Measurements from ENCODE around the gene IL32. TPM values are rescaled to one million over a fixed set of nuclear protein-coding genes. Genes with fewer than 3 reads are reported as not detected.
"Not testable (repeated sequence)": the region's sequence is repeated elsewhere in the genome, so short reads cannot be mapped to it uniquely, and the experiment has no call there.

The IL32 gene
- total and polyA plus RNA-seq, 4 donors: 18.2 to 137 (median 50.9) TPM

- Histone ChIP-seq H3K4me3 (ENCODE audit: low read length in 2 of 2) (no peak overlapping the region), H3K4me1 (ENCODE audit: control insufficient read depth in 1 of 2, insufficient read depth in 2 of 2, low read length in 2 of 2) (no peaks in the 10 kb centered on the region), H3K27me3 (ENCODE audit: control insufficient read depth in 1 of 2, insufficient read depth in 2 of 2, low read length in 1 of 2) (no peaks in the 10 kb centered on the region), H3K36me3 (ENCODE audit: control insufficient read depth in 1 of 2, insufficient read depth in 2 of 2, low read length in 1 of 2) (no peaks in the 10 kb centered on the region), H3K27ac (ENCODE audit: low read depth in 1 of 2, low read length in 2 of 2) (no peak overlapping the region), H3K9me3 (ENCODE audit: control insufficient read depth, low read length) (no peaks in the 10 kb centered on the region)
- ATAC-seq (ENCODE audit: low FRiP score) (no peak), DNase-seq (no peak)
- WGBS, 2 donors: 1 to 2% methylated on average over 42 to 54 of the region's 54 CpGs
- intact Hi-C loops (cut with DNase I): no loop called here
Measured at GRCh38 chr16:3046641-3047386, 18.6 kb upstream of the IL32 start.

GRCh38 chr16:3047387-3047720 is 18.1 kb upstream of the IL32 start:
- 9 to 11% methylated on average over 13 of the region's 13 CpGs for WGBS, 2 donors
- Histone ChIP-seq H3K27me3 (ENCODE audit: control insufficient read depth in 1 of 2, insufficient read depth in 2 of 2, low read length in 1 of 2) (no peaks in the 10 kb centered on the region), H3K4me3 (ENCODE audit: low read length in 2 of 2) (no peak overlapping the region), H3K27ac (ENCODE audit: low read depth in 1 of 2, low read length in 2 of 2) (no peak overlapping the region), H3K9me3 (ENCODE audit: control insufficient read depth, low read length) (no peaks in the 10 kb centered on the region), H3K4me1 (ENCODE audit: control insufficient read depth in 1 of 2, insufficient read depth in 2 of 2, low read length in 2 of 2) (no peaks in the 10 kb centered on the region), H3K36me3 (ENCODE audit: control insufficient read depth in 1 of 2, insufficient read depth in 2 of 2, low read length in 1 of 2) (no peaks in the 10 kb centered on the region)
- intact Hi-C loops (cut with DNase I): no loop called here
- DNase-seq (no peak), ATAC-seq (ENCODE audit: low FRiP score) (no peak)

- intact Hi-C loops (cut with DNase I): no loop called here
- no peak overlapping the region for H3K4me3 ChIP-seq (ENCODE audit: low read length in 2 of 2)
- 74 to 79% methylated on average over 26 of the region's 26 CpGs for WGBS, 2 donors
Measured at GRCh38 chr16:3049921-3050481, 15.4 kb upstream of the IL32 start.

GRCh38 chr16:3050487-3050886 is 15.0 kb upstream of the IL32 start:
- Histone ChIP-seq H3K27me3 (ENCODE audit: control insufficient read depth in 1 of 2, insufficient read depth in 2 of 2, low read length in 1 of 2) (no peaks in the 10 kb centered on the region), H3K9me3 (ENCODE audit: control insufficient read depth, low read length) (no peaks in the 10 kb centered on the region), H3K27ac (ENCODE audit: low read depth in 1 of 2, low read length in 2 of 2) (no peak overlapping the region), H3K4me3 (ENCODE audit: low read length in 2 of 2) (no peak overlapping the region), H3K36me3 (ENCODE audit: control insufficient read depth in 1 of 2, insufficient read depth in 2 of 2, low read length in 1 of 2) (no peaks in the 10 kb centered on the region), H3K4me1 (ENCODE audit: control insufficient read depth in 1 of 2, insufficient read depth in 2 of 2, low read length in 2 of 2) (no peaks in the 10 kb centered on the region)
- intact Hi-C loops (cut with DNase I): no loop called here
- no peak for ATAC-seq (ENCODE audit: low FRiP score)
- WGBS, 2 donors: 74 to 78% methylated on average over 5 of the region's 5 CpGs
- no peak for DNase-seq

More at GRCh38 chr16:3049921-3050481, 15.4 kb upstream of the IL32 start:
- no peaks in the 10 kb centered on the region for H3K27me3 ChIP-seq (ENCODE audit: control insufficient read depth in 1 of 2, insufficient read depth in 2 of 2, low read length in 1 of 2)
- ATAC-seq (ENCODE audit: low FRiP score) (no peak), DNase-seq (no peak)
- H3K36me3 ChIP-seq (ENCODE audit: control insufficient read depth in 1 of 2, insufficient read depth in 2 of 2, low read length in 1 of 2): no peaks in the 10 kb centered on the region
- no peaks in the 10 kb centered on the region for H3K9me3 ChIP-seq (ENCODE audit: control insufficient read depth, low read length)
- H3K27ac ChIP-seq (ENCODE audit: low read depth in 1 of 2, low read length in 2 of 2): no peak overlapping the region
- H3K4me1 ChIP-seq (ENCODE audit: control insufficient read depth in 1 of 2, insufficient read depth in 2 of 2, low read length in 2 of 2): no peaks in the 10 kb centered on the region

- no peaks in the 10 kb centered on the region for H3K9me3 ChIP-seq (ENCODE audit: control insufficient read depth, low read length)
- no peaks in the 10 kb centered on the region for H3K27me3 ChIP-seq (ENCODE audit: control insufficient read depth in 1 of 2, insufficient read depth in 2 of 2, low read length in 1 of 2)
- ATAC-seq (ENCODE audit: low FRiP score) (no peak), DNase-seq (no peak)
- no peaks in the 10 kb centered on the region for H3K36me3 ChIP-seq (ENCODE audit: control insufficient read depth in 1 of 2, insufficient read depth in 2 of 2, low read length in 1 of 2)
- intact Hi-C loops (cut with DNase I): no loop called here
- no peaks in the 10 kb centered on the region for H3K4me1 ChIP-seq (ENCODE audit: control insufficient read depth in 1 of 2, insufficient read depth in 2 of 2, low read length in 2 of 2)
- WGBS, 2 donors: 3 to 8% methylated on average over 4 of the region's 4 CpGs
- H3K4me3 ChIP-seq (ENCODE audit: low read length in 2 of 2): no peak overlapping the region
- H3K27ac ChIP-seq (ENCODE audit: low read depth in 1 of 2, low read length in 2 of 2): no peak overlapping the region
Measured at GRCh38 chr16:3051009-3051408, 14.4 kb upstream of the IL32 start.

- Histone ChIP-seq H3K27me3 (ENCODE audit: control insufficient read depth in 1 of 2, insufficient read depth in 2 of 2, low read length in 1 of 2) (no peaks in the 10 kb centered on the region), H3K9me3 (ENCODE audit: control insufficient read depth, low read length) (no peaks in the 10 kb centered on the region), H3K27ac (ENCODE audit: low read depth in 1 of 2, low read length in 2 of 2) (no peak overlapping the region), H3K36me3 (ENCODE audit: control insufficient read depth in 1 of 2, insufficient read depth in 2 of 2, low read length in 1 of 2) (no peaks in the 10 kb centered on the region), H3K4me3 (ENCODE audit: low read length in 2 of 2) (no peak overlapping the region), H3K4me1 (ENCODE audit: control insufficient read depth in 1 of 2, insufficient read depth in 2 of 2, low read length in 2 of 2) (no peaks in the 10 kb centered on the region)
- intact Hi-C loops (cut with DNase I): no loop called here
- DNase-seq (no peak), ATAC-seq (ENCODE audit: low FRiP score) (no peak)
- 72 to 81% methylated on average over 9 of the region's 9 CpGs for WGBS, 2 donors
Measured at GRCh38 chr16:3051494-3051893, 13.9 kb upstream of the IL32 start.

- intact Hi-C loops (cut with DNase I): not testable (repeated sequence)
Measured at GRCh38 chr16:3052571-3053329, 12.7 kb upstream of the IL32 start.

GRCh38 chr16:3053330-3053710 is 12.1 kb upstream of the IL32 start:
- H3K27ac ChIP-seq (ENCODE audit: low read depth in 1 of 2, low read length in 2 of 2); H3K4me1 ChIP-seq (ENCODE audit: control insufficient read depth in 1 of 2, insufficient read depth in 2 of 2, low read length in 2 of 2); H3K36me3 ChIP-seq (ENCODE audit: control insufficient read depth in 1 of 2, insufficient read depth in 2 of 2, low read length in 1 of 2); ATAC-seq (ENCODE audit: low FRiP score); H3K9me3 ChIP-seq (ENCODE audit: control insufficient read depth, low read length); intact Hi-C loops (cut with DNase I); H3K27me3 ChIP-seq (ENCODE audit: control insufficient read depth in 1 of 2, insufficient read depth in 2 of 2, low read length in 1 of 2); DNase-seq; H3K4me3 ChIP-seq (ENCODE audit: low read length in 2 of 2): not testable (repeated sequence)
- WGBS, 2 donors: 90 to 91% methylated on average over 13 of the region's 13 CpGs

More at GRCh38 chr16:3052571-3053329, 12.7 kb upstream of the IL32 start:
- peak; percentile 52 for ATAC-seq (ENCODE audit: low FRiP score)
- H3K27me3 ChIP-seq (ENCODE audit: control insufficient read depth in 1 of 2, insufficient read depth in 2 of 2, low read length in 1 of 2); DNase-seq; H3K4me1 ChIP-seq (ENCODE audit: control insufficient read depth in 1 of 2, insufficient read depth in 2 of 2, low read length in 2 of 2); H3K27ac ChIP-seq (ENCODE audit: low read depth in 1 of 2, low read length in 2 of 2); H3K9me3 ChIP-seq (ENCODE audit: control insufficient read depth, low read length); H3K4me3 ChIP-seq (ENCODE audit: low read length in 2 of 2); H3K36me3 ChIP-seq (ENCODE audit: control insufficient read depth in 1 of 2, insufficient read depth in 2 of 2, low read length in 1 of 2): not testable (repeated sequence)
- WGBS, 2 donors: 84 to 85% methylated on average over 10 to 11 of the region's 12 CpGs
